Activated T-cell treated with anti-CD3 and anti-CD28 coated beads, Interleukin-2, amount 50 U/mL, for 1 hour (primary cell): ENCODE data around the gene NUAK2.
"Not testable (repeated sequence)": the region's sequence is repeated elsewhere in the genome, so short reads cannot be mapped to it uniquely, and the experiment has no call there.

Experiments
- DNase-seq: peaks from one replicate; pipeline ENCODE4 v3.0.0-alpha.2; 2020

The NUAK2 gene

GRCh38 chr1:205294175-205294917 lies 27.2 kb downstream of the NUAK2 start:
- no peak for DNase-seq

DNA sequence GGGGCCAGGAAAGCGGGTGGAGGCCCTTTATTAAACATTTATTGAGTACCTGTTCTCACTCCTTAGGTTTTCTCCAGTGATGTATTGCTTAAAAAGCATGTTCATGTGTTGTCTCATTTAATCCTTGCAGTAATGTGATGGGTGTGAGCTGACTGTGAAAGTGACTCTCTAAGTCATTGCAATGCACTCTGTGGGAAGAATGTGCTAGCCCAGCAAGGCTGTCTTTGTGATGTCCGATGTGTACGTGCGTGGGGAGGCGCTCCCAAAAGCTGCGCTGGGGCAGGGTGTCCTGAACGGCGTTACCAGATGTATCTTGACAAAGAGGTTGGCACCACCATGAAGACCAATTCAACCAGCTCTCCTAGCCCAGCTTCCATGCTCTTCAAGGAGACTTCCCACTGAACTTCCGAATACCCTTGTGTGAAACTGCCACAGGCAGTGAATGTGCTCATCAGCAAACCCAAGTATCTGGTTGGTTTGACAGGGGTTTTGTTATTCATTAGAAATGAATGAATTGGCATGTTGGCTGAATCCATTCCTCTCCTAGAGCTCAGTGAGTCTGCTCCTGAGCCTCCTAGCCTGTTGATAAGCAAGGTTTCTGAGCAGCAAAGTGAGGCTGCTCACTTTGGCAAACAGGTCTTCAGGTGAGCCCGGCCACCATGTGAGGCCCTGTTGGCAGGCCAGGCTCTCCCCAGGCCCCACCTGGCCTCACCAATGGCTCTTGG lies 28.0 kb downstream of the NUAK2 start:
- no peak for DNase-seq

- DNase-seq = no peak
Observed at GRCh38 chr1:205291596-205291995, 29.9 kb downstream of the NUAK2 start.

GRCh38 chr1:205287767-205288559 lies 33.6 kb downstream of the NUAK2 start:
- DNase-seq = peak; percentile 70

DNA sequence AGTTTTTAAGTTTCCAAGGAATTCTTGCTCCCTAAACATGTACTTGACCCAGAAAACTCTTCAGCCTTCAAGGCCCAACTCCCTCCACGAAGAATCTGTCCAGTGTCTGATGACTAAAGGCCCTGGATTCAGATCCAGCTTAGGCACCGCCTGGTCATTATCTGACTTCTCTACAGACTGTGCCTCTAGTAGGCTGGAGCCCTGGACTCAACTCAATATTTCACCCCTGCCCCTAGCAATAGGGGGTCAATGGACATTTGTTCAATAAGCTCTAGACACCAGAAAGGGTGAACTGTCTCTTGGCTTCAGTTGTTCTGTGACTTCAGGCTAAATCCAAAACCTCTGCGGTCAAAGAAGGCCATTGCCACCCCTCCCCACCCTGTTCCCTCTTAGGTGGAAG lies 34.5 kb downstream of the NUAK2 start:
- no peak for DNase-seq

DNA sequence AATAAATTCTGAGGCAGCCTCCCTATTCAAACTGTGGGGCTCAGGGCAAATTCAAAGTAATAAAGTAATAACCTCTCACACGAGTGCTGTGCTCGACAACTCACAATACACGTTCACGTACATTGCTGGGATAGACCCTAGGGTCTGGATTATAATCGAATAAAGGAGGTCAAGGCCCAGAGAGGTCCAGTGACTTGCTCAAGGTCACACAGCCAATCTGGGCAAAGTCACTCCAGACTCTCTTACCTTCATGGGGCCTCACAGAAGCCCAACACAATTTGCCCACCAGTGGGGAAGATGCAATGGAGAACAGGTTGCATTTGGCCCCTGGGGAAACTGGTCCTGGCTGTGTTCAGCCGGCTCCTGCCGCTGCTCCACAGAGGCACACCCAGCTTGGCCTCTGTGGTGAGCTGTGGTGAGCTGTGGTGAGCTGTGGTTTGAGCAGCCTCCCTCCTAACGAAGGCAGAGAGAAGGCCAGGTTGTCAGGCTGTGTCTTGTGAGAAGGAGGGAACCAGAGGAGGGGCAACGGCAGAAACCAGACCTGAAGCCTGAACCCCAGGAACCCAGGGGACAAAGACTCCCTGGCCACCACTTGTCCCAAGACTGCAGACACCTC lies 35.1 kb downstream of the NUAK2 start:
- peak; percentile 62 for DNase-seq

DNA sequence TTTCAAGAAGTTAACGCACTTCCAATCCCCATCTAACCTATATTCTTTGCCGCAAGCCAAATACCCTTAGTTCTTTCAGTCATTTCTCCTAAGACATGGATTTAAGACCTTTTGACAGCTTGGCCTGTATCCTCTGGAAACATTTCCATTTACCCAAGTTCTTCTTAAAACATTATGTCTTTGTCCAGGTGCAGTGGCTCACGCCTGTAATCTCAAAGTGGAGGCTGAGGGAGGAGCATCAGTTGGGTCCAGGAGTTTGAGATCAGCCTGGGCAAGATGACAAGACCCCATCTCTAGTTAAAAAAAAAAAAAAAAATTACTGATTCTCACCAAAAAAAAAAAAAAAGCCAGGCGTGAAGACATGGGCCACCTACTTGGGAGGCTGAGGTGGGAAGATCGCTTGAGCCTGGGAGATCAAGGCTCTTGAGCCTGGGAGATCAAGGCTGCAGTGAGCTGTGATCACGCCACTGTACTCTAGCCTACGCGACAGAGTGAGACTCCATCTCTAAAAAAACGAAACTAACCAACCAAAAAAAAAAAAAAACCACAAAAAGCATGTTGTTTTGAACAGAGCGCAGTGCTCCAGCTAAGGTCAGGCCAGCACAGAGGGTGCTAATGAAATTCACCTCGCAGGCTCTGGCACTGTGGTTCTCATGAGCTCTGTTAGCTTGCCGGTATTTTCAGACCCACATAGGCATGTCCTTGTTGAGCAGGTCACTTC lies 36.0 kb downstream of the NUAK2 start:
- DNase-seq = peak; percentile 62

- DNase-seq = peak; percentile 87
Observed at GRCh38 chr1:205284420-205285144, 37.0 kb downstream of the NUAK2 start.

DNA sequence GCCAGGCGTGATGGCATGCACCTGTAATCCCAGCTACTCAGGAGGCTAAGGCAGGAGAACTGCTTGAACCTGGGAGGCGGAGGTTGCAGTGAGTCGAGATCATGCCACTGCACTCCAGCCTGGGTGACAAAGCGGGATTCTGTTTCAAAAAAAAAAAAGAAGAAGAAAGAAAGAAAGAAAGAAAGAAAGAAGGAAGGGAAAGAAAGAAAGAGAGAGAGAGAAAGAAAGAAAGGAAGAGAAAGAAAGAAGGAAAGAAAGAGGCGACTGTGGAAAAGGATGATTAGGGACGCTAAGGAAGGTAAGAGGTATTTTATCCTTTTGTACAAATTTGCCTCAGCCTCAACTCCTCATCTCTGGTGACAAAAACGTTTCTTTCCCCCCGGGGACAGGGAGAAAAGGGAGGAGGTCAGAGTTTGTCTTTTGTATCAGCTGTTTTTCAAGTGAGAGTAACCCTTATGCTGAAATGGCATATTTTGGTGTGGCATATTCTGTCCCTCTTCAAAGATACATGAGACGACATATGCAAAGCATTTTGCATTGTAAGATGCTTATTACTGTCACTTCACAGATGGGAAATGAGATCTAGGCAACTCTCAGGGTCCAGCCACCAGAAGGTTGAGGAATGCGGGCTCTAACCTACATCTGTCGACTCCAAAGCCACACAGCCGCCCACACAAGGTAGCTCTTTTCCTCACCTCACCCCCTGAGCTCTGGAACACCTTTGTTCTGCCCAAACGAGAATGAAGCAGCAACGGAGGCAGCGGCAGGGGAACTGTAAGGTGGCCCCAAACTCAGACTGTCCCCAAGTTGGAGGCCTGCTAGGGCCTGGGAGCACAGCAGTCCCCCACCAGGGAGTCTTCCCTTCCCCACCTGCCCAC lies 38.0 kb downstream of the NUAK2 start:
- DNase-seq = no peak

DNA sequence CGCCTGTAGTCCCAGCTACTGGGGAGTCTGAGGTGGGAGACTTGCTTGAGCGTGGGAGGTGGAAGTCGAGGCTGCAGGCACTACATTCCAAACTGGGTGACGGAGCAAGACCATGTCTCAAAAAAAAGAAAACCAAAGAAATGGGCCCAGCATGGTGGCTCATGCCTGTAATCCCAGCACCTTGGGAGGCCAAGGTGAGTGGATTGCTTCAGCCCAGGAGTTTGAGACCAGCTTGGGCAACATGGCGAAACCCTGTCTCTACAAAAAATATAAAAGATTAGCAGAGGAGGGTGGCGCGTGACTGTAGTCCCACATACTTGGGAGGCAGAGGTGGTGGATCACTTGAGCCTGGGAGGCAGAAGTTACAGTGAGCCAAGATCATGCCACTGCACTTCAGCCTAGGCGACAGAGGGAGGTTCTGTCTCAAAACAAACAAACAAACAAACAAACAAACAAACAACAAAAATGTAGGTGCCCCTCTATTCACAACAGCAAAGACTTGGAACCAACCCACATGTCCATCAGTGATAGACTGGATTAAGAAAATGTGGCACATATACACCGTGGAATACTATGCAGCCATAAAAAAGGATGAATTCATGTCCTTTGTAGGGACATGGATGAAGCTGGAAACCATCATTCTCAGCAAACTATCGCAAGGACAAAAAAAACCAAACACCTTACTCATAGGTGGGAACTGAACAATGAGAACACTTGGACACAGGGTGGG lies 40.7 kb downstream of the NUAK2 start:
- not testable (repeated sequence) for DNase-seq

DNA sequence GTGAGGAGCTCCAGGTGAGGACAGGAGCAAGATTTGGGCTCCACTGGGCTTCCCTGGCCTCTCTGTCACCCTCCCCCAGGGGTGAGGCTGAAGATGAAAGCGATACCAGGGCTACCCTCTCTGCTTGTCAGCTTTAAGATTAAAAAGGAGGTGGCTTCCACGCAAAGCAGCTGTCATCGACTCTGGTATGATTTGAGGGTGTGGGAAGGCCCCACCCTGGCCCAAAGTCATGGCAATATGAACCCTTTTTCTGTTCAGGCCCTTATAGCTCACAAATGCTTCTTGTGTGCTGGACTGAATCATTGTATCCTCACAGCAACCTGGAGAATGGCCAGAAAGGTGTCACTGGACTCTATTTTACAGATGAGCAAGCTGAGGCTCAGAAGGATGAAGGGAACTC lies 41.6 kb downstream of the NUAK2 start:
- no peak for DNase-seq

GRCh38 chr1:205276689-205277065 lies 44.9 kb downstream of the NUAK2 start:
- DNase-seq = no peak

- DNase-seq = no peak
Observed at GRCh38 chr1:205275916-205276688, 45.4 kb downstream of the NUAK2 start.

GRCh38 chr1:205275133-205275532 lies 46.4 kb downstream of the NUAK2 start:
- peak; percentile 58 for DNase-seq

- no peak for DNase-seq
Observed at GRCh38 chr1:205274041-205274691, 47.4 kb downstream of the NUAK2 start.

DNA sequence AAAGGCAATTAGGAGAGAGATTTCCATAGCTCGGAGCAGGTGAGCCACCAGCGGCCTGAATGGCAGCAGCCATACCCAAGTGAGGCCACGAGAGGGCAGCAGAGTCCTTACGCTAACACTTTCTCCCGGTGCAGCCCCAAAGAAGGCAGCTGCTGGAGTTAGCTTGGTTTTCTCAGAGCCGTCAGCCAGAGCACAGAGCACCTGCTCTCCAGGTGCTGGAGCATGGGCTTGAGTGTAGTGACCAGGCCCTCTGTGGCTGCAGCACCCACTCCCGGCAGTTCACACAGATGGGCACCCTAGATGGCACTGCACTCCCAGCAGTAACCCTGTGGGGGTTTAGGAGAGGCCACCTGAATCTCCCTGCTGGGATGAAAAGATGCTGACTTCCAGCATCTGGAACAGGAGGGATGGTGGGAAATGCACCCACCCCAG lies 48.0 kb downstream of the NUAK2 start:
- peak; percentile 88 for DNase-seq

GRCh38 chr1:205272536-205272935 lies 49.0 kb downstream of the NUAK2 start:
- DNase-seq = no peak

DNA sequence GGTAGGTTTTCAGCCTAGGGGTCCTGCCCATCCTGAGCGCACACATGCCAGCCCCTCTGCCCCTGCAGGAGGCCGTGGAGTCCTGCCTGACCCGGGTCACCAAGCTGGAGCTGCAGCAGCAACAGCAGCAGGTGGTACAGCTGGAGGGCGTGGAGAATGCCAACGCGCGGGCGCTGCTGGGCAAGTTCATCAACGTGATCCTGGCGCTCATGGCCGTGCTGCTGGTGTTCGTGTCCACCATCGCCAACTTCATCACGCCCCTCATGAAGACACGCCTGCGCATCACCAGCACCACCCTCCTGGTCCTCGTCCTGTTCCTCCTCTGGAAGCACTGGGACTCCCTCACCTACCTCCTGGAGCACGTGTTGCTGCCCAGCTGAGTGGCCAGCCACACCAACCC lies 49.8 kb downstream of the NUAK2 start:
- no peak for DNase-seq

GRCh38 chr1:205271277-205271676 lies 50.3 kb downstream of the NUAK2 start:
- DNase-seq = no peak
